Stimulated activated CD4-positive, alpha-beta T cell treated with anti-CD3 and anti-CD28 coated beads, Interleukin-4, amount 100 ng/mL, for 48 hours (primary cell): ENCODE measurements around the gene UTS2.

ENCODE experiments used
- DNase-seq, 2 donors: peaks; one replicate each; pipeline ENCODE4 v3.0.0-alpha.2; 2020; ENCODE audit warnings: low read depth in 2 of 2

Gene UTS2

GRCh38 chr1:7813677-7814373 is 39.0 kb downstream of the UTS2 start:
- DNase-seq, result no peak

- DNase-seq, result no peak
Measured at GRCh38 chr1:7811476-7811875, 41.4 kb downstream of the UTS2 start.

GRCh38 chr1:7810395-7810794 is 42.5 kb downstream of the UTS2 start:
- DNase-seq, result peak; percentile 19 to 32

- DNase-seq, result no peak
Measured at GRCh38 chr1:7809742-7810141, 43.1 kb downstream of the UTS2 start.

- no peak for DNase-seq
Measured at GRCh38 chr1:7808253-7808844, 44.5 kb downstream of the UTS2 start.

GRCh38 chr1:7805460-7805859 is 47.4 kb downstream of the UTS2 start:
- no peak for DNase-seq
